Adrenal gland (tissue), 12 donors: Measurements from ENCODE around the gene PDCD10. TPM values are rescaled to one million over a fixed set of nuclear protein-coding genes. Genes with fewer than 3 reads are reported as not detected.

Source experiments
- DNase-seq, 7 donors: peaks; one replicate each; pipeline ENCODE4 v3.0.0-alpha.2; 2019 to 2020
- H3K27ac ChIP-seq, 5 donors: fragments of 200-600 bp; sonication (generic) in 4 of 5; 1 replicate in 3 of 5; 2 replicates in 2 of 5; pipeline versions ENCODE4 v1.5.1 to v1.8.0; 2016 to 2020; ENCODE audit warnings: mild to moderate bottlenecking in 1 of 5
- H3K27me3 ChIP-seq: fragments of 200-600 bp; 2 replicates; pipeline ENCODE4 v1.8.0; 2021
- H3K36me3 ChIP-seq, 2 donors: fragments of 200-600 bp; replicated peaks in 1 of 2; 1 replicate in 1 of 2; 2 replicates in 1 of 2; pipeline versions ENCODE4 v1.5.1 to v1.8.0; 2018 to 2022
- H3K4me1 ChIP-seq, 2 donors: fragments of 200-600 bp; replicated peaks in 1 of 2; 1 replicate in 1 of 2; 2 replicates in 1 of 2; pipeline versions ENCODE4 v1.5.1 to v1.8.0; 2018 to 2021
- H3K4me3 ChIP-seq, 4 donors: fragments of 200-600 bp; sonication (generic) in 3 of 4; one replicate each; pipeline ENCODE4 v1.5.1; 2016 to 2018
- H3K9me3 ChIP-seq, 3 donors: fragments of 200-600 bp; sonication (generic) in 1 of 3; replicated peaks in 1 of 3; 1 replicate in 2 of 3; 2 replicates in 1 of 3; pipeline versions ENCODE4 v1.5.1 to v1.8.0; 2016 to 2021
- CTCF ChIP-seq, 6 experiments: fragments of 450-650 bp in 4 of 6; fragments of 200-600 bp in 2 of 6; sonication (generic) in 1 of 6; IDR thresholded peaks; 1 replicate in 5 of 6; 2 replicates in 1 of 6; pipeline versions ENCODE4 v1.5.1 to v1.8.0; 2016 to 2021; ENCODE audit warnings: antibody characterized with exemption in 6 of 6, mild to moderate bottlenecking in 2 of 6, moderate library complexity in 1 of 6
- POLR2A ChIP-seq, 2 donors: fragments of 450-650 bp; IDR thresholded peaks; one replicate each; pipeline ENCODE4 v1.6.1; 2017; ENCODE audit warnings: antibody characterized with exemption in 2 of 2, mild to moderate bottlenecking in 2 of 2, moderate library complexity in 1 of 2
- WGBS, 4 donors: extraction: QIAGEN DNeasy Blood & Tissue Kit in 2 of 4; methylation state at CpG; one replicate each; pipeline versions ENCODE4 v1.1.5 to v1.1.7; 2013 to 2017; 5-methylcytosine and 5-hydroxymethylcytosine counted together
- intact Hi-C, 2 donors: fragments of 100-400 bp; cut with DNase I; formaldehyde crosslinking; loops; one replicate each; pipeline versions ENCODE4 v1.14.1 to v1.15.0; 2022 to 2023
- polyA plus RNA-seq, 3 donors: library from polyadenylated mRNA; stranded (reverse); fragments of 200-250 nt in 2 of 3; fragments of 350-450 nt in 1 of 3; fragmentation: Illumina TruSeq in 1 of 3; extraction: RNeasy Lipid Tissue Mini Kit (QIAGEN cat#74804) in 1 of 3; gene quantifications; one replicate each; pipeline ENCODE4 v1.2.3, GENCODE V29; 2013 to 2014
- total RNA-seq, 9 donors: library from RNA; depleted of rRNA in 4 of 9; stranded (reverse); fragments of >200 nt in 4 of 9; fragments of 120-200 nt in 1 of 9; fragmentation: NEBNext Ultra II Directional in 1 of 9; extraction: Animal tissue kit (Norgen Biotek cat#: 25700) in 1 of 9; gene quantifications; one replicate each; pipeline versions ENCODE4 v1.1.0 to v1.2.4, GENCODE V29; 2013 to 2023
- donor health status: healthy with polysubstance abuse.
- donor health status: Bipolar disorder and iron deficiency.
- donor health status: DM: yes; HTN: yes; CAD: no.
- donor health status: DM: no; HTN: no; CAD: no.
- donor health status: DM: no; HTN: no; CAD: no.
- donor health status: DM: yes; HTN: yes; CAD: no.

Gene PDCD10
- total and polyA plus RNA-seq, 12 donors: 11.6 to 146 (median 41.6) TPM

GRCh38 chr3:167736264-167736787, 1.6 kb upstream of the PDCD10 start:
- 20 to 32% (median 27%) methylated on average over 7 of the region's 7 CpGs for WGBS, 4 donors
- no peak for TF ChIP-seq POLR2A (IDR thresholded peaks at IDR 0.05)
- TF ChIP-seq CTCF (IDR thresholded peaks at IDR 0.05): no peak
- H3K9me3 ChIP-seq: no peaks in the 10 kb centered on the region
- H3K27ac ChIP-seq: no peak overlapping the region
- intact Hi-C loops: no loop called here
- no peak for DNase-seq
- H3K36me3 ChIP-seq: no peaks in the 10 kb centered on the region
- H3K27me3 ChIP-seq: no peaks in the 10 kb centered on the region
- H3K4me1 ChIP-seq: peaks cover 0 to 24% of the 10 kb centered on the region in 2 donors
- H3K4me3 ChIP-seq: peak overlapping the region in 2 of 4 donors; percentile 77 to 90

DNA sequence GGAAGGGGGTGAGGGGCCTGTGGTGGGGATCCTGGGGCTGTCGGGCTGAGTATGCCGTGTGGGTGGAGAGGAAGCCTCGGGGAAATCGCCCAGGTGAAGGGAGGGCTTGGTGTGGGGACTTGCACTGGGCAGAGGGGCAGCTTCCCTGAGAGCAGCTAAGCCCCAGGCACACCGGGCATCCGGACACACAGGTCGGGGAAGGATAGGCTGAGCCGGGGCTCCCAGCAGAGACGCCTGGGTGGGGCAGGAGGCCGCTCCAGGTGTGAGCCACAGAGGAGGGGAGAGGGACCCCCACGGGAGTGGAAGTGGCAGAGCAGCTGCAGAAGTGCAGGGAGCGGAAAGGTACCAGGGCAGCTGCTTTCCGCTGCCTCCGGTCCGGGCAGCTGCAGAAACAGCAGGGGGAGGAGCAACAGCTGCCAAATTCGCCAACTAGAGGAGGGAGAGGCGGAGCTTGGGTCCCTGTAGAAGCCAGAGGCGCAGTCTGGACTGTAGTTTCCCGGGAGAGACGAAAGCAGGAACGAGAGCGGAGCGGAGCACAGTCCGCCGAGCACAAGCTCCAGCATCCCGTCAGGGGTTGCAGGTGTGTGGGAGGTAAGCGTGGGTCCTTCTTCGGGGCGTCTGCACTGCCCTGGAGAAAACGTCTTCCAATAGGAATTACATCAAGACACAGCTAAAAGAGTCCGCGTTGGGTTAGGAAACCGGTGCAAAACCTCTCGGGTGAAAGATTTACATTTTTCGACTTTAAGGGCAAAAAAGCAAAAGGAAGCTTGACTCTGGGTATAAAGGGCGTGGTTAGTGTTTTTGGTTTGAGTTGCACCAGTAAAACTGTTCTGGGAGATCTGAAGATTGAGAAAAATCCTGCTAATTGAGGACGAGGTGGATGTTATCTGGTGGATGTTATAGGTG, 794 bp upstream of the PDCD10 start, which contains the start of gene SERPINI1:
Gene SERPINI1, plus strand, starts transcription at position 489 of the 906 bp plus-strand sequence. CDS start 53,408 bp downstream, outside the sequence.
- Histone ChIP-seq H3K27me3 (no peaks in the 10 kb centered on the region), H3K9me3 (no peaks in the 10 kb centered on the region), H3K36me3 (no peaks in the 10 kb centered on the region), H3K4me3 (peak within 1 kb of the TSS; percentile 41 to 98 (median 84)), H3K4me1 (peaks cover 0 to 24% of the 10 kb centered on the region in 2 donors), H3K27ac (peak within 1 kb of the TSS; percentile 74 to 95 (median 90))
- intact Hi-C loops: no loop called here
- peak; percentile 87 to 95 (median 93) for DNase-seq
- 0 to 1% (median 0%) methylated on average over 35 to 37 of the region's 37 CpGs for WGBS, 4 donors
- peak; percentile 51 to 84 for TF ChIP-seq POLR2A (IDR thresholded peaks at IDR 0.05)
- no peak for TF ChIP-seq CTCF (IDR thresholded peaks at IDR 0.05)

GRCh38 chr3:167733961-167734497, 663 bp downstream of the PDCD10 start:
- intact Hi-C loops: no loop called here
- no peak for DNase-seq
- Histone ChIP-seq H3K36me3 (no peaks in the 10 kb centered on the region), H3K9me3 (no peaks in the 10 kb centered on the region), H3K4me1 (peaks cover 4 to 34% of the 10 kb centered on the region in 2 donors), H3K27ac (peak overlapping the region; percentile 74 to 95 (median 90)), H3K27me3 (no peaks in the 10 kb centered on the region), H3K4me3 (peak overlapping the region; percentile 10 to 98 (median 84))
- no peak for TF ChIP-seq CTCF (IDR thresholded peaks at IDR 0.05)
- TF ChIP-seq POLR2A (IDR thresholded peaks at IDR 0.05): no peak
- WGBS, 4 donors: 0 to 1% (median 1%) methylated on average over 12 of the region's 12 CpGs
